OCI-LY7 (cell line): ENCODE results near the gene SPART. TPM values are rescaled to one million over a fixed set of nuclear protein-coding genes. Genes with fewer than 3 reads are reported as not detected.

ENCODE experiments used
- BruUV-seq: library from RNA; stranded (reverse); fragments of 400-500 nt; replicated peaks from 2 replicates; lab custom pipeline; 2021; lab: Mats Ljungman, UMichigan
- CTCF ChIA-PET: fragments of 300-600 bp; sonication (Branson Sonifier 250); formaldehyde crosslinking; loops from one replicate; lab custom pipeline; 2022; ENCODE audit warnings: antibody characterized with exemption; ENCODE audit not compliant: unreplicated experiment; lab: Charles Lee
- POLR2A ChIA-PET: fragments of 300-600 bp; sonication (Branson Sonifier 250); formaldehyde crosslinking; loops from one replicate; lab custom pipeline; 2022; ENCODE audit warnings: antibody characterized with exemption; lab: Charles Lee
- DNase-seq: peaks from one replicate; pipeline ENCODE4 v3.0.0-alpha.2; 2015; ENCODE audit warnings: low spot score
- H2AFZ ChIP-seq: fragments of 200-600 bp; sonication (generic), shearing (Covaris generic); 2 replicates; pipeline ENCODE4 v1.6.1; 2014; ENCODE audit warnings: mild to moderate bottlenecking, antibody characterized with exemption, low read length, moderate library complexity
- H3K27ac ChIP-seq: fragments of 200-600 bp; sonication (generic); 2 replicates; pipeline ENCODE4 v1.5.1; 2014; ENCODE audit warnings: mixed run types, low read depth, mild to moderate bottlenecking, moderate library complexity, low read length, inconsistent platforms; ENCODE audit not compliant: poor library complexity, severe bottlenecking
- H3K36me3 ChIP-seq: fragments of 200-600 bp; sonication (generic); 2 replicates; pipeline ENCODE4 v1.6.1; 2014; ENCODE audit warnings: mild to moderate bottlenecking, antibody characterized with exemption, low read length, moderate library complexity, mixed read lengths; ENCODE audit not compliant: insufficient read depth
- H3K4me1 ChIP-seq: fragments of 200-600 bp; sonication (generic); 2 replicates; pipeline ENCODE4 v1.5.1; 2014; ENCODE audit warnings: mild to moderate bottlenecking, low read length; ENCODE audit not compliant: insufficient read depth, poor library complexity, severe bottlenecking
- H3K4me2 ChIP-seq: fragments of 200-600 bp; sonication (generic); 2 replicates; pipeline ENCODE4 v1.6.1; 2014; ENCODE audit warnings: mild to moderate bottlenecking, low read length
- H3K4me3 ChIP-seq: fragments of 200-600 bp; sonication (generic); 2 replicates; pipeline ENCODE4 v1.5.1; 2014; ENCODE audit warnings: mild to moderate bottlenecking, low read depth, low read length; ENCODE audit not compliant: poor library complexity, severe bottlenecking
- H3K79me2 ChIP-seq: fragments of 200-600 bp; sonication (generic); 2 replicates; pipeline ENCODE4 v1.6.1; 2016; ENCODE audit warnings: low read depth, mild to moderate bottlenecking, low read length, moderate library complexity, mixed read lengths; ENCODE audit not compliant: insufficient read depth
- H3K9me2 ChIP-seq: fragments of 200-600 bp; sonication (generic); 2 replicates; pipeline ENCODE4 v1.6.1; 2016; ENCODE audit warnings: mild to moderate bottlenecking, low read length, mixed read lengths; ENCODE audit not compliant: insufficient read depth
- H3K9me3 ChIP-seq: fragments of 200-600 bp; sonication (generic); 2 replicates; pipeline ENCODE4 v1.6.1; 2014; ENCODE audit warnings: mild to moderate bottlenecking, mixed run types, low read length, mixed read lengths
- H4K20me1 ChIP-seq: fragments of 200-600 bp; sonication (generic); 2 replicates; pipeline ENCODE4 v1.6.1; 2014; ENCODE audit warnings: mild to moderate bottlenecking, antibody characterized with exemption, low read length, moderate library complexity, mixed read lengths; ENCODE audit not compliant: insufficient read depth
- EZH2phosphoT487 ChIP-seq: fragments of 200-600 bp; sonication (generic); IDR thresholded peaks from 2 replicates; pipeline ENCODE4 v1.6.1; 2018; ENCODE audit warnings: low read depth, borderline replicate concordance, mild to moderate bottlenecking, mixed run types, antibody characterized with exemption, low read length, moderate library complexity, mixed read lengths
- intact Hi-C: fragments of 100-400 bp; cut with micrococcal nuclease; formaldehyde crosslinking; loops from one replicate; pipeline ENCODE4 v1.10.0; 2022; ENCODE audit not compliant: unreplicated experiment
- total RNA-seq, 2 experiments: library from RNA; depleted of rRNA in 1 of 2; stranded (reverse); fragments of >200 nt in 1 of 2; shearing (Covaris generic) in 1 of 2; gene quantifications; 2 replicates each; pipeline ENCODE4 v1.2.3, GENCODE V29; 2014 to 2022
- TF ChIP-seq, protein P1 (sequence below): fragments of 200-600 bp; sonication (generic); conservative IDR thresholded peaks from 2 replicates; pipeline ENCODE4 v1.5.1; 2014; ENCODE audit warnings: mild to moderate bottlenecking, antibody characterized with exemption, low read length, moderate library complexity, mixed read lengths

The SPART gene
- total RNA-seq, 2 experiments from 2014 or later: not detected

DNA sequence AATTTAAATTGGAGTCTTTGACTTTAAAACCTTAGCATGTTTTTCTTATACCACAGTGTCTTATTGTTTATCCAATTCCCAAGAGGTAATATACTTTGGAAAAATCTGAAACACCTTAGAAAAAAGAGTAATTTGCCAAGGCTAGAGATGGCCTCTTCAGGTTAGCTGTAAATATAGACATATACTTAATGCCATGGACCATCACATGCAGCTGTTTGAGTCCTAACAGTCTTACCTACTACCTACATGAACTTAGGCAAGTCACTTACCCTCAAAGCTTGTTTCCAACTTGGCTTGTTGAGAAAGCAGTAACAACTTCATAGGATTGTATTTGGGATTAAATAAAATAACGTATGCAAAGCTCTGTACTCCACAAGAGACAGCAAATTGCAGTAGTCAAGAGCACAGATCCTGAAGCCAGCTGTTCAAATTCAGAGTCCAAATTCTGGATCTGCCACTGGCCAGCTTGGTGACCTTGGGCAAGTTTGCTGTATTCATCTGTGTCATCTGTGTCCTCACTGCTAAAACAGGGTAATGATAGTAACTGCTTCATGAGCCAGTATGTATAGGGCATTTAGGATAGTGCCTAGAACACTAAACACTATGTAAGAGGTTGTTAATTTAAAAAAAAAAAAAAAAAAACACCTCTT is 13.2 kb upstream of the SPART start:
- BruUV-seq: no TSS peak
- no peak for TF ChIP-seq EZH2phosphoT487
- TF ChIP-seq, protein P1, sequence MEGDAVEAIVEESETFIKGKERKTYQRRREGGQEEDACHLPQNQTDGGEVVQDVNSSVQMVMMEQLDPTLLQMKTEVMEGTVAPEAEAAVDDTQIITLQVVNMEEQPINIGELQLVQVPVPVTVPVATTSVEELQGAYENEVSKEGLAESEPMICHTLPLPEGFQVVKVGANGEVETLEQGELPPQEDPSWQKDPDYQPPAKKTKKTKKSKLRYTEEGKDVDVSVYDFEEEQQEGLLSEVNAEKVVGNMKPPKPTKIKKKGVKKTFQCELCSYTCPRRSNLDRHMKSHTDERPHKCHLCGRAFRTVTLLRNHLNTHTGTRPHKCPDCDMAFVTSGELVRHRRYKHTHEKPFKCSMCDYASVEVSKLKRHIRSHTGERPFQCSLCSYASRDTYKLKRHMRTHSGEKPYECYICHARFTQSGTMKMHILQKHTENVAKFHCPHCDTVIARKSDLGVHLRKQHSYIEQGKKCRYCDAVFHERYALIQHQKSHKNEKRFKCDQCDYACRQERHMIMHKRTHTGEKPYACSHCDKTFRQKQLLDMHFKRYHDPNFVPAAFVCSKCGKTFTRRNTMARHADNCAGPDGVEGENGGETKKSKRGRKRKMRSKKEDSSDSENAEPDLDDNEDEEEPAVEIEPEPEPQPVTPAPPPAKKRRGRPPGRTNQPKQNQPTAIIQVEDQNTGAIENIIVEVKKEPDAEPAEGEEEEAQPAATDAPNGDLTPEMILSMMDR: no peak
- Histone ChIP-seq H2AFZ (no peak overlapping the region), H4K20me1 (no peaks in the 10 kb centered on the region), H3K4me2 (no peak overlapping the region), H3K4me3 (no peak overlapping the region), H3K79me2 (no peaks in the 10 kb centered on the region), H3K27ac (no peak overlapping the region), H3K9me3 (no peaks in the 10 kb centered on the region), H3K4me1 (no peaks in the 10 kb centered on the region), H3K9me2 (no peaks in the 10 kb centered on the region), H3K36me3 (no peaks in the 10 kb centered on the region)
- ChIA-PET POLR2A (no interaction called here), CTCF (interaction anchor here (1.1 kb wide), 1 partner anchor 9 kb away, joined by 3 read pairs; no protein-coding TSS in a partner anchor)
- intact Hi-C loops: no loop called here
- DNase-seq: no peak

DNA sequence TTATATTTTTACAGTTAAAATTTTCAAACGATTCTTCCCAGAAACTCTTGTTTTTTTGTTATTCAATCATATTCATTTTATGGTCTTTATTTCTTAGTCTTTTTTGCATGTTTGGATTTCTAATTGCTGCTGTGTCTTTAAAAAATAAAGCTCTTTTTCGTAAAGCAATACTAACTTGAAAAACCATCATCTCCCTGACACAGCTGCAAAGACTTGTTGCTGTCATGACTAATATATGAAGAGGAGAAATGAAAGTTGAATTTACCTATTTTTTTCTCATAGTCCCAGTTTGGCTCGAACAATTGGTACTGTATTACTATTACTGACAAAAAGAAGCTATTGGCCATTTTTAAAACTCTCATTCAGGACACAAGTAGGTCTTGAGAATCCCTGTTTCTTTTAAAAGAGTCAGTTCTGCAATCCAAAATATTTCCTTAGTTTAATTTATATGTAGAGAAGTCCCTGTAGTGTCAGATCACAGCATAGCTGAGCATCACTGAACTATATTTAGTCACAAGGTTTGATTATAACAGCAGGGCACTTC is 12.1 kb upstream of the SPART start:
- H3K9me2 ChIP-seq: no peaks in the 10 kb centered on the region
- DNase-seq: no peak
- ChIA-PET CTCF (no interaction called here), POLR2A (no interaction called here)
- TF ChIP-seq EZH2phosphoT487: no peak
- TF ChIP-seq, protein P1: no peak
- BruUV-seq: no TSS peak
- H3K4me1 ChIP-seq: no peaks in the 10 kb centered on the region
- H3K9me3 ChIP-seq: no peaks in the 10 kb centered on the region
- H3K36me3 ChIP-seq: no peaks in the 10 kb centered on the region
- no peaks in the 10 kb centered on the region for H3K79me2 ChIP-seq
- H3K4me2 ChIP-seq: no peak overlapping the region
- intact Hi-C loops: no loop called here
- no peak overlapping the region for H3K4me3 ChIP-seq
- no peak overlapping the region for H2AFZ ChIP-seq
- H4K20me1 ChIP-seq: no peaks in the 10 kb centered on the region
- H3K27ac ChIP-seq: no peak overlapping the region

DNA sequence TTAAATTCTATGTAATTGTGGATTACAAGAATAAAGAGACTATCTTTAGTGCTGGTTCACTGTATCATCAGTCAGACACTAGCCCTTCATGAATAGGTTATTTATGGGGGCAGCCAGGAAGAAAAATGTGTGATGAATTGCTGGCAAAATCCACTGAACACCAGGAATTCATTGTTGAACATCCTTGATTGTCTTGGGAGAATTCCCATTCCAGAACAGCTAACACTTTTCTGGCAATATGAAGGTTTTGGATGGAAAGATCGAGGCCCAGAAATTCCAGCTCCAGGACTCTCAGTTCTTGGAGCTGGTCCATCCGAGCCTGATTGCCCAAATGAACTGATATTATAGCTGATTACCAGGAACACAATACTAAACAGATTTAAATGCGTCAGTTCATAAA is 11.5 kb upstream of the SPART start:
- H3K4me2 ChIP-seq: no peak overlapping the region
- no peaks in the 10 kb centered on the region for H3K79me2 ChIP-seq
- intact Hi-C loops: no loop called here
- CTCF ChIA-PET: no interaction called here
- no TSS peak for BruUV-seq
- H3K4me1 ChIP-seq: no peaks in the 10 kb centered on the region
- TF ChIP-seq, protein P1: no peak
- TF ChIP-seq EZH2phosphoT487: no peak
- no peak overlapping the region for H3K4me3 ChIP-seq
- H2AFZ ChIP-seq: no peak overlapping the region
- no peaks in the 10 kb centered on the region for H3K36me3 ChIP-seq
- no peak for DNase-seq
- no peaks in the 10 kb centered on the region for H4K20me1 ChIP-seq
- POLR2A ChIA-PET: no interaction called here
- H3K9me2 ChIP-seq: no peaks in the 10 kb centered on the region
- no peak overlapping the region for H3K27ac ChIP-seq
- no peaks in the 10 kb centered on the region for H3K9me3 ChIP-seq
